Endodermal cell (in vitro differentiated cells): Measurements from ENCODE around the gene LRATD1. TPM values are rescaled to one million over a fixed set of nuclear protein-coding genes. Genes with fewer than 3 reads are reported as not detected.

Experiments
- DNase-seq: peaks from one replicate; pipeline ENCODE4 v3.0.0-alpha.2; 2017
- H3K27ac ChIP-seq: 2 replicates; pipeline ENCODE4 v1.5.1; 2013; ENCODE audit warnings: mild to moderate bottlenecking, low read depth, low read length, moderate library complexity
- H3K27me3 ChIP-seq: 2 replicates; pipeline ENCODE4 v1.6.1; 2013; ENCODE audit warnings: mild to moderate bottlenecking, low read length, moderate library complexity; ENCODE audit not compliant: insufficient read depth, control insufficient read depth, poor library complexity, severe bottlenecking
- H3K36me3 ChIP-seq: 2 replicates; pipeline ENCODE4 v1.7.0; 2013; ENCODE audit warnings: mild to moderate bottlenecking, low read length, moderate library complexity; ENCODE audit not compliant: control insufficient read depth, insufficient read depth
- H3K4me1 ChIP-seq: one replicate; pipeline ENCODE4 v1.7.0; 2013; ENCODE audit warnings: low read length; ENCODE audit not compliant: control insufficient read depth, insufficient read depth
- H3K4me3 ChIP-seq: 2 replicates; pipeline ENCODE4 v1.5.1; 2013; ENCODE audit warnings: mild to moderate bottlenecking, low read length, moderate library complexity
- H3K9ac ChIP-seq: 2 replicates; pipeline ENCODE4 v1.6.1; 2013; ENCODE audit warnings: mild to moderate bottlenecking, low read length, moderate library complexity; ENCODE audit not compliant: poor library complexity, severe bottlenecking; ENCODE audit errors: extremely low read depth
- H3K9me3 ChIP-seq: 2 replicates; pipeline ENCODE4 v1.6.1; 2013; ENCODE audit warnings: mild to moderate bottlenecking, low read length, moderate library complexity; ENCODE audit not compliant: control insufficient read depth
- H3K27ac Mint-ChIP-seq: 2 replicates; pipeline ENCODE4 v1.8.0; 2020; ENCODE audit warnings: mixed read lengths
- H3K27me3 Mint-ChIP-seq: 2 replicates; pipeline ENCODE4 v1.8.0; 2021; ENCODE audit warnings: mild to moderate bottlenecking, mixed read lengths; ENCODE audit not compliant: insufficient read depth
- H3K36me3 Mint-ChIP-seq: 2 replicates; pipeline ENCODE4 v1.8.0; 2020; ENCODE audit warnings: low read depth, mixed read lengths
- H3K4me1 Mint-ChIP-seq: 2 replicates; pipeline ENCODE4 v1.8.0; 2020; ENCODE audit warnings: mixed read lengths
- H3K4me3 Mint-ChIP-seq: 2 replicates; pipeline ENCODE4 v1.8.0; 2020; ENCODE audit warnings: mild to moderate bottlenecking, moderate library complexity, mixed read lengths
- H3K9me3 Mint-ChIP-seq: 2 replicates; pipeline ENCODE4 v1.8.0; 2020; ENCODE audit warnings: mild to moderate bottlenecking, mixed read lengths
- WGBS, 2 experiments: methylation state at CpG; one replicate each; pipeline versions ENCODE4 v1.1.5 to v1.1.7; 2013; ENCODE audit warnings: missing lambda C conversion rate in 2 of 2, mixed read lengths in 1 of 2; ENCODE audit not compliant: insufficient coverage in 1 of 2, insufficient read length in 1 of 2; 5-methylcytosine and 5-hydroxymethylcytosine counted together
- total RNA-seq, 2 donors: library from RNA; stranded (reverse); fragmentation: NEBNext Ultra II Directional in 1 of 2; extraction: Animal tissue kit (Norgen Biotek cat#: 25700) in 1 of 2; gene quantifications; 2 replicates in 1 of 2; 3 replicates in 1 of 2; pipeline ENCODE4 v1.2.1, GENCODE V29; 2021
- TF ChIP-seq, protein P1 (sequence below): fragments of 200-600 bp; sonication (generic); conservative IDR thresholded peaks from 2 replicates; pipeline ENCODE4 v1.5.0; 2021; ENCODE audit warnings: antibody characterized with exemption, mild to moderate bottlenecking

Gene LRATD1
- total RNA-seq, 2 donors from 2014 or later, result 0.95 to 2.6 TPM

DNA sequence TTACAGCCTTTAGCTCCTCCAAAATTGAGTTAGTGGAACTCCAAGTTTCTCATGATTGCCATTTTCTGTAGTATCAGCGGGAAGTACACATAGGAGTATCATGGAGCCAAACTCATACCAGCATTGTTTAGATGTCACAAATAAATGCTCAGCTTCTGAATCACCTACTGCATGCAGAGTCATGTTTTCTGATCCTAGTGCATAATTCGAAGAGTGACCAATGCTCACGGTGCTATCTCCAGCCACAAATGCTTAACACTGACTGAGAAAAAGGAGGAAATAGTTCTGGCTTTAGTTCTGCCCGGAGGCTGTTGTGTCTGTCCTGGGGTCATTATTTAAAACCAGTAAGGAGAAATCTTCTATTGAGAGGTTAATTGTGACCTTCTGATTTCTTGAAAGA, 45.4 kb upstream of the LRATD1 start:
- no peaks in the 10 kb centered on the region for H3K36me3 Mint-ChIP-seq
- no peak overlapping the region for H3K27ac Mint-ChIP-seq
- H3K4me3 ChIP-seq, result no peak overlapping the region
- H3K4me1 Mint-ChIP-seq, result no peaks in the 10 kb centered on the region
- H3K27me3 Mint-ChIP-seq, result no peaks in the 10 kb centered on the region
- no peak overlapping the region for H3K9ac ChIP-seq
- H3K4me3 Mint-ChIP-seq, result no peak overlapping the region
- H3K27ac ChIP-seq, result no peak overlapping the region
- 89 to 90% methylated on average over 3 to 4 of the region's 4 CpGs for WGBS, 2 experiments
- no peaks in the 10 kb centered on the region for H3K27me3 ChIP-seq
- H3K36me3 ChIP-seq, result no peaks in the 10 kb centered on the region
- TF ChIP-seq, protein P1, sequence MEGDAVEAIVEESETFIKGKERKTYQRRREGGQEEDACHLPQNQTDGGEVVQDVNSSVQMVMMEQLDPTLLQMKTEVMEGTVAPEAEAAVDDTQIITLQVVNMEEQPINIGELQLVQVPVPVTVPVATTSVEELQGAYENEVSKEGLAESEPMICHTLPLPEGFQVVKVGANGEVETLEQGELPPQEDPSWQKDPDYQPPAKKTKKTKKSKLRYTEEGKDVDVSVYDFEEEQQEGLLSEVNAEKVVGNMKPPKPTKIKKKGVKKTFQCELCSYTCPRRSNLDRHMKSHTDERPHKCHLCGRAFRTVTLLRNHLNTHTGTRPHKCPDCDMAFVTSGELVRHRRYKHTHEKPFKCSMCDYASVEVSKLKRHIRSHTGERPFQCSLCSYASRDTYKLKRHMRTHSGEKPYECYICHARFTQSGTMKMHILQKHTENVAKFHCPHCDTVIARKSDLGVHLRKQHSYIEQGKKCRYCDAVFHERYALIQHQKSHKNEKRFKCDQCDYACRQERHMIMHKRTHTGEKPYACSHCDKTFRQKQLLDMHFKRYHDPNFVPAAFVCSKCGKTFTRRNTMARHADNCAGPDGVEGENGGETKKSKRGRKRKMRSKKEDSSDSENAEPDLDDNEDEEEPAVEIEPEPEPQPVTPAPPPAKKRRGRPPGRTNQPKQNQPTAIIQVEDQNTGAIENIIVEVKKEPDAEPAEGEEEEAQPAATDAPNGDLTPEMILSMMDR, result no peak
- no peaks in the 10 kb centered on the region for H3K4me1 ChIP-seq
- DNase-seq, result no peak
- H3K9me3 ChIP-seq, result no peaks in the 10 kb centered on the region
- no peaks in the 10 kb centered on the region for H3K9me3 Mint-ChIP-seq

DNA sequence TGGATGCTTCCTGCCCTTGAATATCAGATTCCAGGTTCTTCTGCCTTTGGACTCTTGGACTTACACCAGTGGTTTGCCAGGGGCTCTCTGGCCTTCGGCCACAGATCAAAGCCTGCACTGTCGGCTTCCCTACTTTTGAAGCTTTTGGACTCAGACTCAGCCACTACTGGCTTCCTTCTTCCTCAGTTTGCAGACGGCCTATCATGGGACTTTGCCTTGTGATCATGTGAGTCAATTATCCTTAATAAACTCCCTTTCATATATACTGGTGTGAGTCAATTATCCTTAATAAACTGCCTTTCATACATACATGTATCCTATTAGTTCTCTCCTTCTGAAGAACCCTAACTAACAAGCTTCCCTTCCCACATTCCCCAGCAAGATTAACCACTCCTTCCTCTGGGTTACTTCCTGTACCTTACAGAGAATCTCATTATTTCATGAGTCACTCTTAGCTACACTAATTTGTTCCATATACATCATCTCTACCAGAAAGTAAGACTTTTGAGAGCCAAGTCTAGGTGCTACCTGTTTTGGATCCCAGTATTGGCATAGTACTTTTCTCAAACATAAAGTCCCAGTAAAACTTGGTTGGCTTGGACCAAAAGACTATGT, 31.3 kb upstream of the LRATD1 start:
- H3K27ac ChIP-seq, result no peak overlapping the region
- Mint-ChIP-seq H3K27me3 (no peaks in the 10 kb centered on the region), H3K36me3 (no peaks in the 10 kb centered on the region), H3K4me3 (no peak overlapping the region), H3K27ac (no peak overlapping the region), H3K9me3 (no peaks in the 10 kb centered on the region), H3K4me1 (peaks cover 2% of the 10 kb centered on the region)
- no peak overlapping the region for H3K4me3 ChIP-seq
- no peaks in the 10 kb centered on the region for H3K4me1 ChIP-seq
- H3K9me3 ChIP-seq, result no peaks in the 10 kb centered on the region
- no peak for DNase-seq
- no peaks in the 10 kb centered on the region for H3K27me3 ChIP-seq
- WGBS, 2 experiments, result 84 to 90% methylated on average over 3 of the region's 3 CpGs
- TF ChIP-seq, protein P1, result no peak
- H3K36me3 ChIP-seq, result no peaks in the 10 kb centered on the region
- H3K9ac ChIP-seq, result no peak overlapping the region

DNA sequence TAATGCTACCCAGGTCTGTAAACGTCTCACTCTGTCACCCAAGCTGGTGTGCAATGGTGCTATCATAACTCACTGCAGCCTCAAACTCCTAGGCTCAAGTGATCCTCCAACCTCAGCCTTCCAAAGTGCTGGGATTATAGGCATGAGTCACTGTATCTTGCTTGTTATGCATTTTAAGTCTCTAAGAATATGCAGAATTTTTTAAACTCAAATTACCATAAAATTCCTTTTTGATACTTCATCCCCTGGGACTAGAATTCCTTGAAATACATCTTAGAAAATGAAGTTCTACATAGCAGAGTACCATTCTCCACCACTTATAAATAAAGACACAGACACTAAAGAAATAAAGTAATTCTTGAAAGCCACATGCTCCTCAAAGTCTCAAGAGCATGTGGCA, 30.2 kb upstream of the LRATD1 start:
- H3K4me1 ChIP-seq, result no peaks in the 10 kb centered on the region
- no peak overlapping the region for H3K4me3 Mint-ChIP-seq
- H3K4me1 Mint-ChIP-seq, result peaks cover 2% of the 10 kb centered on the region
- DNase-seq, result no peak
- H3K4me3 ChIP-seq, result no peak overlapping the region
- H3K9me3 Mint-ChIP-seq, result no peaks in the 10 kb centered on the region
- no peaks in the 10 kb centered on the region for H3K36me3 ChIP-seq
- no peaks in the 10 kb centered on the region for H3K9me3 ChIP-seq
- TF ChIP-seq, protein P1, result no peak
- no peak overlapping the region for H3K27ac Mint-ChIP-seq
- H3K9ac ChIP-seq, result no peak overlapping the region
- H3K36me3 Mint-ChIP-seq, result no peaks in the 10 kb centered on the region
- no peak overlapping the region for H3K27ac ChIP-seq
- H3K27me3 ChIP-seq, result no peaks in the 10 kb centered on the region
- no peaks in the 10 kb centered on the region for H3K27me3 Mint-ChIP-seq
- 76% methylated on average over 1 of the region's 1 CpG; no CpG with 5 or more reads in 1 of the 2 experiments for WGBS, 2 experiments
